CD4-positive, alpha-beta T cell treated with Interleukin-10 for 1 hour (primary cell): ENCODE measurements around the gene PAPPA.

Source experiments
- DNase-seq: peaks from one replicate; pipeline ENCODE4 v3.0.0-alpha.2; 2020

Gene PAPPA

GRCh38 chr9:116278326-116278725, 124.7 kb downstream of the PAPPA start:
- no peak for DNase-seq

DNA sequence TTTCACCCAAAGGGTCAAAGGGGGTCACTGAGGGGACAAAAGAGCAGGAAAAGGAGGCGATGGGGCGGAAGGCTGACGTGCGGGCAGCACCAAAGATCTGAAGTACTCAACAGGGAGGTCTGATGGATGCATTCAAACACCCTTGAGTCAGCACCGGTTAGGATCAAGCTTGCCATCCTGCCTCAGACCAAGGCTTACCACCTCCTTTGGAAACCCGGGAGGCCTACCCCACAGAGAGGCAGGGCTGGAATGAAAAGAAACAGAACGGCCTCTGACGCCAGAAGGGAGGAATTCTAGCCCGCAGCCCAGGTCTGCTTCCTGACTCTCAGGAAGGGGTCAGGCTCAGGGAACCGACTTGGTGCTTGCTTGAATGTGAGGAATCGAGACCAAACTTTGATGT, 125.6 kb downstream of the PAPPA start:
- no peak for DNase-seq

- DNase-seq = no peak
Observed at GRCh38 chr9:116280529-116280928, 126.9 kb downstream of the PAPPA start.

DNA sequence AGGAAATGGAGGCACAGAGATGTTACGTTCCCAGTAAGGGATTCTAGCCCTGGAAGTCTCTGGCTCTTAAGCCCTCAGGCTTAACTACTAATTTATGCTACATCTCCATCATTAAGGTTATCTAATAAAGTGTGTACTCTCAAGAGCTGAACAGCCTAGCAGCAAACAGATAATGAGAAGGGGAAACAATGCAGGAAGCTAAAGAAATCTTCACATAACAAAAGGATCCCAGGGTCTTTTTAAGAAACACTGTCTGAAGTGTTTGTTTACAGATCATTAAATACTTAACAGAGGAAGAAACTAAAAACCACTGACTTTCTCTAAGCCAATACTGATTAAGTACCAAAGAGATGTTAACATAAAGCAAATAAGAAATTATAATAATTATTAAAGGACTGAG, 129.0 kb downstream of the PAPPA start:
- DNase-seq = no peak

DNA sequence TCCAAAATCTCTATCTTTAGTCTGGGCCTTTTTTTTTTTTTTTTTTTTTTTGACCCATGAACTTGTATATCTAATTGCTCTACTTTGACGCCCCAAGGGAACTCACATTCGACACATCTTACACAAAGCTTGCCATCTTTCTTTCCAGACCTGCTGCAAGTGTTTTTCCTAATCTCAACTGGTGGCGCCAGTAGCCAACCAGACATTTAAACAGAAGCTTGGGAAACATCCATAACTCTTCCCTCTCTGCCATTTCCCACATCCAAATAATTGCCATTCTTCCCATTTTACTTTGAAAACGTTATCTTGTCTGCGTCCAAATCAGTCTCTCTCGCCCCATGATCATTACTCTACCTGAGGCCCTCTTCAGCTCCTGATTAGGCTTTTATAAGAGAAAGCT, 130.9 kb downstream of the PAPPA start:
- DNase-seq = no peak

- no peak for DNase-seq
Observed at GRCh38 chr9:116285320-116285719, 131.7 kb downstream of the PAPPA start.

GRCh38 chr9:116286297-116286696, 132.7 kb downstream of the PAPPA start:
- no peak for DNase-seq

DNA sequence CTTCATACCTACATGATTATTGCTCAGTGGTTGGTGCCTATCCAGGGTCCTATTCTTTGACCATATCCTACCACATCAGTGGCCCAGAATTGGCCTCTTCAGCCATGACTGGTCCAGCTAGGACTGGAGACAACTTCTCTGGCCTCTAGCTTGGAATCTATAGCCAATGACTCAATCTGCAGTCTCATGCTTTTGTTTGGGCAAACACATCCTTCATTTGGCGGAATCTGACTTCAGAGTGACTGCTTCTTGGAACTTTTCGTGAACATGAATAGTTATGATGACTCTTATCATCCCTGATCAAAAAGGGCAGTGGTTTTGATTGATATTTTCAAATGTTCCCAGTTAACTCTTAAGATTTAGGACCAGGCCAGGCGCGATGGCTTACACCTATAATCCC, 134.1 kb downstream of the PAPPA start:
- no peak for DNase-seq

DNA sequence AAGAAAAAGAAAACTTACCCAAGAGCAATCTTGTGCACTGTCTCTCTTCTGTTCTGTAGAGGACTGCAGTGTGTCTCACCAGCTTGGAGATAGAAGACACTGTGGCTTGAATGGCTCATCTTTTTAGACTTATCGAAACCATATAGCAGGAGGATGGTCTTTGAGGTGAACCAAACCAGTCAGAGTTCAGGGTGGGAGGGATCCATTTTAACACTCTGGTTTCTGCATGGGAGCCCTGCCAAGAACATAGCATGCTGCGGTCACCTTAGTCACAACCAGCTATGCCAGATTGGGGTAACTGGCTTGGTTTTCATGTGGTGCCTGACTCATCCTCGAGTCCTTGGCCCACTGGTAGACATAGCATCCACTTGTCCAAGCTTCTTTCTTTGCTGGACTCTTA, 135.1 kb downstream of the PAPPA start:
- no peak for DNase-seq

DNA sequence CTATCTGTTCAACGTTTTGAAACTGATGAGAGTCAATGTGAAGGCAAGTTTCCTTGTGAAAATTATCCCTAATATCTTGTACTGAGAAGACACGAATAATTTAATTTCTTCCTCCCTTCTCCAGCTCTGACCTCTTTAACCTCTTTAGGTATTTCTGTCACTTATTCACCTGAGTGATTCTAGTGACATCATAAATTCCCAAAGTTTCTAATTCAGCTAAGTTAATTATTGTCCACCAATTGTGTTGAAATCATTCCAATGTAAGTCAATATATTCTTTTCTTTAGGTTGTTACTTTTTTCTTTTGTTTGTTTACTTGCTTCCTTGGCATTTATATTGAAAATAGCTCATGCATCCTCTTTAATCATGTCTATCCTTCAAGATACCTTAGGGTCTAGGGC, 143.8 kb downstream of the PAPPA start:
- DNase-seq = no peak

DNA sequence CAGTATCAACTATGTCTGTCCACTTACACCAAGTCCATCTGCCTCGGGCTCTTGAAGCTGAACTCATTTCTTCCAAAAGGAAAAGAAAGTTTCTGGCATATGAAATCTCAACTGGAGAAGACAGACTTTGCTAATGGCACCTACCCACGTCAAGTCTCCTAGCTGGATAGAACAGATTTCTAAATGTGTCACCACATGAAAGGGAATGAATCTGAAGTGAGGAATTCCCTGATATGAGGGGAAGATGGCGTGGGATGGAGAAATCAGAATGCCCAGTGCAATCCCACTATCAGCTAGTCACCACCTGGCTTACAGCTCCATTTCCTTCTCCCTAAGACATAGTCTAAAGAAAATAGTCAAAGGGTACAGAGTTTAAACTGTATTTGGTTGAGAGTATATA, 144.7 kb downstream of the PAPPA start:
- no peak for DNase-seq

DNA sequence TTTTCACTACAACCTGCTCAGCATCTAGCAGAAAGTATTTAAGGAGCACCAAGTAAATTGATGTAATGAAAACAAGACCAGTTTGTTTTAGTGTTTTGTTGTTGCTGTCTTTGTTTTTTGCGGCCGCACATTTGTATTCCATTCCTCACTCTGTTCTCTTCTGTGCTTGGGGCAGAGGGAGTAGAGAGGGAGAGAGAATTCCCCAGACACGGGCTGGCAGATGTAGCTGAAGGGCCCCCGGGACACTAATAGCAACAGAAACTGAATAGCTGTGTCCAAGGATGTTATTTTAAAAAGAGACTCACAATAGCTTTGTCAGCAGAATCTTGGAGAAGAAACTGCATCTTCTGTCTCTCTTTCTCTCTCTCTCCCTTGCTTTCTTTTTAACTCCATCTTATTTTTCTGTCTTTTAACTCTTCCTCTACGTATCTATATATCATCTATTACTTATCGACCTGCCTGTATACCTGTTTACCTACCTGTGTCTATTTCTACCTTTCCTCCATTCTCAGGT, 145.3 kb downstream of the PAPPA start:
- DNase-seq = no peak

- DNase-seq = no peak
Observed at GRCh38 chr9:116300360-116300870, 146.8 kb downstream of the PAPPA start.

GRCh38 chr9:116303270-116303669, 149.7 kb downstream of the PAPPA start:
- no peak for DNase-seq

DNA sequence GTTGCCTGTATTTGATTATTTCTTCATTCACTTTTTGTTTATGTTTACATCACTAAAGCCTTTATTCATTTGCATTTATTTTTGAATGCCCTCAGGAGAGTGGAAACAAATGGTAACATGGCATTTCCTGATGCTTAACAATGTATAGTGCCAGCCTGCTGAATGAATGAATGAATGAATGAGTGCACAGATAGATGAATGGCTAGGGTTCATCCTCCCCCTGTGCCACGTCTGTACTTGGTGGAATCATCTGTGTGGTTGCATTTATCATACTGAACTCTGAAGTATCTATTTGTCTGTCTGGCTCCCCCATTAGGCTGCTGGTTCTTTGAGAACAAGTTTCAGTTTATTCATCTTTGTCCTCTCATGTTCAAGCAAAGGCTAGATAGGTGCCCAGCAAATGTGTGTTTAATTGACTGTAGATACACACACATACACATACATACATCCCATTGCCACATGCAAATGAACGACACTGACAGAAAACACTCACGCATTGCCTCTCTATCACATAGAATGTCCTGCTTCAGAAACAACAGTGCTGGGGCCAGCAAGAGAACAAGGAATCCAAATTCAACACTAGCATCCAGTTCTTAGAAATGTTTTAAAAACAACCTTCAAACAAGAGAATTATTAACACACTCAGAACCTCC, 150.4 kb downstream of the PAPPA start:
- DNase-seq = no peak

DNA sequence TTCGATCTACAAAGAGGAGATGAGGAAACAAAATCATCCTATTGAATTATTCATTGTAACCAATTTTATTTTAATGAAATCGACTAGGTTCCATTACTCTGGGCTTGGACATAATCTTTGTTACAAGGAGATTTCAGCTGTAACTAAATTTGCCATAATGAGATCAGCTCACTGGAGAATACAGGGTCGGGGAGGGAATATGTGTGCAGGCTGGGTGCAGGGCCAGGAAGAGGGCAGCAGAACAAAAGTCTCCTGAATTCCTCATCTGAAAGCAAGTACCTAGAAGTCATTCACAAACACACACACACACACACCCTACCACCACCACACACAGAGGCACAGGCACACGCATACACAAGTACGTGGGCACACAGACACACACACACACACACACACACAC, 151.2 kb downstream of the PAPPA start:
- DNase-seq = no peak

- DNase-seq = no peak
Observed at GRCh38 chr9:116308076-116308475, 154.5 kb downstream of the PAPPA start.

DNA sequence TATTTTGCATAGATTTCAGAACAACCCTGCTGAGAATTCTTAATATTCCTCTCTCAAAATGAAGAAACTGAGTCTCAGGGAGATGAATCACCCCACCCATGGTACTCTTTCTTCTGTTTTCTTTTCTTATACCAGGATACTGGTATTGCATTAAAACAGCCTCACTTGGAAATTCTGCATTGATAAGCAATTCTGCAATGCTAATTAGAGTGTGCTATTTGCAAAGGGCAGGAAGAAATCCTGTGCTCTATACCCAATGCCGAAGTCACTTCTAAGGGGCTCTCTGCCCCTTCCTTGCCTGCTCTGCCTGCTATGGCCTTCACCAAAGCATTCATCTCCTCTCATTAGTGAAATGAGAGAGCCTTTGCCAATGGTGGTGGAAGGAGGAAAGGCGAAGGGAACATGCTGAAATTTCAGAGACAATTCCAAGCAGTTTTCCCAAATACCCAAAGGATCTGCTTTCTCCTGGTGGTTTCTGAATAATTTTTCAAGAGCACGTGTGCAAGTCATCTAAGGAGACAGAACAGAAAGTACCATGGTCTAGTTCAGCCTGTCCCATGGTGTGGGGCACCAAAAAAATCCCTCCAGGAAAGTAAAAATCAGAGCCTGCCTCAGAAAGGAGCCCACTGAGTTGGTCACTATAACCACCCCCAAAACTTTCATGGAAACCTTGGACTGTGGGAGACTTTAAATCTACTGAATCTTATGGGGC, 156.5 kb downstream of the PAPPA start:
- no peak for DNase-seq

DNA sequence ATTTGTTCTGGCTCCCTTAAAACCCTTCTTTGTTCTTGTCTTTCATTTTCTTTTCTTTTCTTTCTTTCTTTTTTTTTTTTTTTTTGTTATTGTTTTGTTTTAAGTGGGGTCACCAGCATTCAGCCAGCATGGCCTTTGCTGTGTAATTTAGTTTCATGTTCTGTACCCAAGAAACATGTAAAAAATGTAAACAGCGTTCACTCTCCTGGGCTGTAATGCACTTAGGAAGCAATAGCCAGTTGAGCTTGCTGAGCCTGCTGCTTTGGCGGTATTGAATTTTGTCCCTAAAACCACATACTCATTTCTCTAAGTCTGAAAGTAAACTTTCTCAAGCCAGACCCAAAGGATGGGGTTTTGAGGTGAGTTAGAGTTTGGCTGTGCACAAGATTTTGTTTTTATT, 158.6 kb downstream of the PAPPA start:
- DNase-seq = no peak

- DNase-seq = no peak
Observed at GRCh38 chr9:116313638-116314037, 160.0 kb downstream of the PAPPA start.

GRCh38 chr9:116316246-116316645, 162.7 kb downstream of the PAPPA start:
- DNase-seq = no peak

DNA sequence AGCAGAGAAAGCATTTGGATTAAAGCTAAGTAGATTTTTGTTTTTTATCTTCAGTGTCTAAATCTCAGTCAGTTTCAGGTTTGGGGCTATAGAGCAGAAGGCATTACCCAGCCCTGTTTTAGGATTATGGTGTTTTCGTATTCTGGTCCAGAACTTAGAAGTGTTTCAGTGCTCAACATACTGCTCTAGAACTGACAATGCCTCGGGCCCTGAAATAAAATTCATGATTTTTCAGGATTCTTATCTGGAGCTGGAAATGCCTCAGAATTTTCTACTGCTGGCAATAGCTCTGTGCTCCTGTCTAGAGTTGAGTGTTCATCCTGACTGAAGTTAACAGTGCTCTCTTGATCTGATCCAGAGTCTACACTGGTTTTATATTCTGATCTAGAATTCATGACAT, 163.9 kb downstream of the PAPPA start:
- no peak for DNase-seq

DNA sequence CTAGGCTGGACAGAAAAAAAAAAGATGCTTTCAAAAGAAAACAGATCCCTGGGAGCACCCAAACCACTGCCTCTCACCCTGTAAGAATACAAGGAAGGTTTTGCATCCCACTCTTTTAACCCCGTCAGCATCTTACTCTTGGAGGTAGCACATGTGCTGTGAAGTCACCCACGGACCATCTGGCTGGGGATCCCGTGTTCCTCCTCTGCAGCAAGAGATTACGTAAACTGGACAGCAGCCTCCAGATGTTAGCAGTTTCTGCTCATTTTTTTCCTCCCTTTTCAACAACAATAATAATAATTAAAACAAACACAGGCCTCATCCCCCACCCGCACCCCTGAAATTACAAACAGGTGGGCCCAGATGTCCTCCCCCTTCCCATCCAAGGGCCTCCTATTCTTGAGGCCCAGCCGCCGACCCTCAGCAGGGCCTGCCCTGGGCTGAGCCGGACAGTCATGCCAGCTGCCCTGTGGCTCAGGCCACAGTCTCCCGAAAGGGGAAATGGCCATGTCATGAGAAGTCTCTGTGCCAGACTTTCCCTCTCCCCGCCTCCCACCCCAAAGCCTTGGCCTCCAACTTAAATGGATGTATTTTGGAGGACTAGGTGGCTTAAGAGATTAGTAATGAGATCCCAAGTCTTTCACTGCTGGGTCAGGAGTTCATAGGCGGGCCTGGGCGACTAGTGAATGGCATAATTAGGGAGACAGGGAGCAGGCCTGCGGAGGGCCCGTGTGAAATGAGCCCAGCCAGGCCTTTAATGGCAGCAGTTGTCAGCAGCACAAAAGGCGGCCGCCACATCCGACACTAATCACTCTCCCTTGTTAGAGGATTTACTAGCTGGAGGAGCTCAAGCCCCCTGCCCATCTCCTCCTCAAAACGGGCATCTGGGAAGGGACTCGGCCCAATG, 165.1 kb downstream of the PAPPA start:
- no peak for DNase-seq
